GM21825 (cell line): ENCODE measurements around the gene COL4A2.
"Not testable (repeated sequence)": the region's sequence is repeated elsewhere in the genome, so short reads cannot be mapped to it uniquely, and the experiment has no call there.

Experiments
- ATAC-seq: cut with Tn5 transposase; IDR thresholded peaks from one replicate; pipeline ENCODE4 v1.9.1; 2021; ENCODE audit warnings: mild to moderate bottlenecking, moderate library complexity; ENCODE audit not compliant: unreplicated experiment

Gene COL4A2

DNA sequence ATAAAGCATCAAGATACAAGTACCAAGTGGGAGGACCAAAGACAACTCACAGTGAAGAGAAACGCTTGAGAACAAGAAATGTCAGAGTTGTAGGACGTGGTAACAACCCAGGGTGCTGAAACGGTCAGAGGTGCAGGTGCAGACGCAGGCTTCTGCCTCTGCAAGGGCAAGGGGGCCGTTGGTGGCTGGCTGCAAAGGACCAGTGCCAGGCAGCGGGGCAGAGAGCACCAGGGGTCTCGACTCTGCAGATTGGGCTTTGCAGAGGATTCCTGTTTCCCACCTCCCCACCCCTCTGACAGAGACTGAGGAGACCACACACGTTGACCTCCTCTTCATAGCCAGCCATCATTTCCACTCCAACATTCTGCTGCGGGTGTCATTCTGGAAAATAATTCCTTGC, 216.1 kb downstream of the COL4A2 start:
- no peak for ATAC-seq

DNA sequence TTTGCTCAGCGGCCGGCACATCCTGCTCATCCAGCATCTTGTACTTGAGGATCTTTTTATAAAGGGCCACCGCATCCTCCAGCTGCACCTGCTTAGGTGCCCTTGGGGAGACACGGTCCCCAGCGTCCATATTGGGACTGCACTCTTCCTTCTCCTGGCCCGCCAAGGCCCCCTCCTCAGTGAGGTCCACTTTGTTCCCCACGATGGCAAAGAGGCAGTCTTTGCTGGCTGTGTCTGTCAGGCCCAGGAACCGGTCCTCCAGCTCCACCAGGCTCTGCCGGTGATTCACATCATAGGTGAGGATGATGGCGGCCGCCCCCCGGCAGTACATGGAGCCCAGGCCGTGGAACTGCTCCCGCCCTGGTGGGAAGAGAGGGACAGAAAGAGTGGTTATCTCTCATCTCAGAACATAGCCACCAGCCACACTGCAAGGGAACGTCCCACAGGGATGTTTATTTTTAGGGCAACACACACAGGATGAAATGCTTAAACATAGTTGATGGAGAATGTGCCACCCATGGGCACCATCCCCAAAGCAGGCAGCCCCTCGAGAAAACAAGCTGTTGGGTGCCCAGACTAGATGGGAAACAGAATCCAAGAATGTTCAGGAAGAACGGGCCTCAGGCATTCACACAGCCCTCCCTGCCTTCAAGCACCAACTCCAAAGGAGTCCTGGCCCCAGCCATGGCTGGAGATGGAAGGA, 216.9 kb downstream of the COL4A2 start:
- no peak for ATAC-seq

- ATAC-seq = peak; percentile 32
These were observed 217.6 kb downstream of the COL4A2 start for GRCh38 chr13:110524541-110525257.

DNA sequence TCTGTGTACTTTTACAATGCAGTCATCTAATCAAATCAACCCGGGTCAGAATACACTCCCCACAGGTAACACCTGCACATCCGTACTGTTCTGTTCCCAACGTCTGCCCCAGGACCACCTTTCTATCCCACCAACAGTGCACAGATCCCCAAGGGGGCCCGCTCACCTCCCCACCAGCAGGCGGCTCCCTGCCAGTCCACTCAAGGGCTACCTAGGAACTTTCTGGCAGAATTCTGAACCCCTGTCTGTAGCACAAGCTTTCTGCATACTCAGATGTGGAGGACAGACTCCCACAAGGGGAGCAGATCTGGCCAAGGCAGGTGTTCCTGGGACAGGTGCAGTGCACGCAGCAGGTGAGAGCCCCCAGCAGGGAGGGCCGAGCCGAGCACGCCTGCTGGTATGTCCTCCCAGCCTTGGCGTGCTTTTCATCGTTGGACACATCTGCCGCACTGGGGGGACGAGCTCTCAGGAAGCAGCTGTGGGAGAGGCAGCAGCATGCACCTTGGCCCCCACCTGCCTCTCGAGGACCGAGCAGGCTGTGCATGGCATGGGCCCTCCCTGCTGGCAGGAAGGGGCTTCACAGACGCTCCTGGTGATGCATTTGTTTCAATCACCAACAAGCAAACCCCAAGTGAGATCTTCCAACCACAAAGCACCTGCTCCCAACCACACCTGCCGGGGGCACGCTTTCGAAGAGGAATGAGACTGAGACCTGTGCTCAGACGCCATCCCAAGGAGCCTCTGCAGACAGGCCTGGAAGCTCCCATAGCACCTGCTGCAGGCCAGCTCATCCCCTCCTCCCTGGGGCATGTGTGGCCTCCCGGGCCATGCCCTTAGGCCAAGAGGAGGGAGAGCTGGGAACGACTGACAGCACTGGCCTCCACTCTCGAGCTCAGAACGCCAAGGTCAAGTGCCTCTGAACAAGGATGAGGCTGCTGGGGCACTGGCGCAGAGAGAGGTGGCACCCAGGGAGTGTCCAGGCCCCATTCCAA, 218.5 kb downstream of the COL4A2 start:
- ATAC-seq = peak; percentile 79

GRCh38 chr13:110528371-110528770, 221.3 kb downstream of the COL4A2 start:
- ATAC-seq = no peak

GRCh38 chr13:110528911-110529310, 221.8 kb downstream of the COL4A2 start:
- ATAC-seq = no peak

GRCh38 chr13:110529522-110530311, 222.6 kb downstream of the COL4A2 start:
- no peak for ATAC-seq

DNA sequence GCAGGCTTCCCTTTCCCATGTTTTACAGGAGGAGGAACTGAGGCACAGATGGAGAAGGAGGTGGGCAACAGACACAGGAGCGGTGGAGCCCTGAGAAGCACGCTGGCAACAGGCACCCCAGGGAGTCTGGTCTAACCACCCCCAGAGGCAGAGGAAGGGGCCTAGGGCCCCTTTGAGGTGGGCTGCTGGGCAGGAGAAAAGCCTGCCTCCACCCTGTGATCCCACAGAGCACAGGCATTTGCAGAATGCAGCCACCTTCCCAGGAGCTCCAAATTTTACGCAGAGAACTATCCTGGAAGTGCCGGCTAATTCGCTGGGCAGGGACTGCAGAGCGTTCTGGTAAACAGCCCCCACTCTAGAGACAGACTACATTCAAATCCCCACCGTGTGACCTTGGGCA, 224.0 kb downstream of the COL4A2 start:
- ATAC-seq = no peak

DNA sequence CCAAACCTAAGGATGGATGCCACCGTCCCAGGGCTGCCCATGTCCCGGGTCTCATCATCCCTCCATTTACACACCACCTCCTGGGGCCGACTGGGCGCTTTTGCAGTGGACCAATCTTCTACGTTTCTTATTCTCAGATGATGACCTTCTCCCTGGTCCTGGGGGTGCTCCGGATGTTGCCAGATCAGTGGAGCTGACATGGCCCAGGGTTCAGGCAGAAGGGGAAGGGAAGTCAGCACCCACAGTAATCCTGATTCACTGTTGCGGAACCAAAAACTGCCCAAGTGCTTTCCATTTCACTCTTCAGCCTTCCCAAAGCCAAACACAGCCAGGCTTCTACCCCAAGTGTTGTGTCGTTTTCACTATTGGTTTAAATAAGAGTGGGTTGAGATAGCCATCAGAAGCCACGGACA, 224.6 kb downstream of the COL4A2 start:
- ATAC-seq = no peak

- not testable (repeated sequence) for ATAC-seq
These were observed 225.2 kb downstream of the COL4A2 start for GRCh38 chr13:110532258-110532657.

DNA sequence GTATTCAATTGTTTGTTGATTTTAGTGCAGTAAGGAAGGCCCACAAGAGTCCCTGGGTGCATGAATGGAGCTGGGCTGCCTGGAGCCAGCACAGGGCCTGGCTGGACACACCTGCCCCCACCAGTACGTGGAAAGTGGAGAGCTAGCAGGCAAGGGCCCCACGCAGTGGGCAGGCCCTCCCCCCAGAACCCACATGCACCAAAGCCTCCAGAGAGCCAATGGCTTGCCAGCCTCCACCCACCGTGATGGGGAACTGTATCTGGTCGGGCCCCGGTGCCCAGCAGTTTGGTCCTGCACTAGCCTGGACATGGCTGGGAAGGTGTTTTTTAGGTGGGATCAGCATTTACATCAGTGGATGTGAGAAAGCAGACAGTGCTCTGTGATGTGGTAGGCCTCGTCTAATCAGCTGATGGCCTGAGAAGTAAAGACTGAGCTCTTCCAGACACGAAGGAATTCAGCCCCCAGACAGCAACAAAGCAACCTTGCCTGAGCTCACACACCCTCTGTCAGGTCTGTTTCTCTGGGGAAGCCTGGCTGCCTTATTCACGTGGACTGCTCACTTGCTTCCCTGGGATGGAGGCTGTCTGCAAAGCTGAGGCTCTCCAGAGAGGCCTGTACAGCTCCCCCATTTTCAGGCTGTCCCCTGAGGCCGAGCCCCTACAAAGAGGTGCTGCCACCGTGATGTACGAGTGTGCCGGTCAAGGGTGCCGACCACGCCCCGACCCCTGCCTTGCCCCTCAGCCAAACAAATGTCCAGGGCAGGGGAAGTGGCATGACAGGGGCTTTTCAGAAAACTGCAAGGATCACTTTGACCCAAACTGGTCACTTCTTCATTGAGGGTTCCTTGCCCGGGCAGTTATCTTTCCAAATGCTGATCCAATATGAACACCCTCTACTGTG, 226.9 kb downstream of the COL4A2 start:
- ATAC-seq = no peak

DNA sequence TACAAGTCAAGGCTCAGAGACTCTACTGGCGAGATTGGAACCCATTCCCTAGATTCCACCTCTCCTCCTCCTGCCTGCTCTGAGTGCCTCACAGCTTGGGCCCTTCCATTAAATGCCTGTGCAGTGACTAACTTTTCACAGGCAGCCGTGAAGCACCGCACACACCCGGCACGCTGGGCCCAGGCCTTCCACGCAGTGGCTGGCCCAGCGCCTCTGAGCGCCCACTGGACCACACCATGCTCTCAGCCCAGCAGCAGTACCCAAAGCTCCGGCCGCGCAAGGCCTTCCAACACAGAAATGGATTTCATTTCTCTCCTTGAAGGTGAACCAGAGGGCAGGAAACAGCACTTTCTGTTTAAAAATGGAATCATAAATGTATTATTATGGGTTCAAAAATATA, 228.4 kb downstream of the COL4A2 start:
- ATAC-seq = no peak

DNA sequence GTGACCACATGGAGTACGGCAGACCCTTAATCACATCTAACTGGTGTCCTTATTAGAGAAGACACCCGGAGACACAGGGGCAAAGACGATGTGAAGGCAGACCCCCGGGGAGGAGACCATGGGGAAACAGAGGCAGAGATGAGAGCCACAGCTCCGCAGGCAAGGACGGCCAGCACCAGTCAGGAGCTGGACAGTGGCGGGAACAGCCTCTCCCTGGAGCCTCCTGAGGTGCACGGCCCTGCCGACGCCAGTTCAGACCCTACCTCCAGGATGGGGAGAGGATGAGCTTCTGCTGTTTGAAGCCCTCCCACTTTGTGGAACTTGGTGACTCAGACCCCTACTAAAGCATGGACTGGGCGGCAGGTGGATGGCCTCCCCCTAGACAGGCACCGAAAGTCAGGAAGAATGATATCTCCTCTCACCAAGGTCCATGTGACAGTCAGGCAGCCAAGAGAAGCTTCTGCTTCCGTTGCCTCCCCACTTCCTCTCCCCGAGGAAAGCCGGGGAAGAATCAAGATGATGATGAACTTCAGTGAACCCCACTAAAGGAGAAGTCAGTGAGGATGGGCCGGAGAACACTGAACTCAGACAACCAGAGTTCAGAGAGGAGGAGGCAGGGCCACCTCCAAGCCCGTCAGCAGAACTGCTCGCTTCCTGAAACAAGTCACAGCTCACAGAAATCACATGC, 229.1 kb downstream of the COL4A2 start:
- no peak for ATAC-seq

DNA sequence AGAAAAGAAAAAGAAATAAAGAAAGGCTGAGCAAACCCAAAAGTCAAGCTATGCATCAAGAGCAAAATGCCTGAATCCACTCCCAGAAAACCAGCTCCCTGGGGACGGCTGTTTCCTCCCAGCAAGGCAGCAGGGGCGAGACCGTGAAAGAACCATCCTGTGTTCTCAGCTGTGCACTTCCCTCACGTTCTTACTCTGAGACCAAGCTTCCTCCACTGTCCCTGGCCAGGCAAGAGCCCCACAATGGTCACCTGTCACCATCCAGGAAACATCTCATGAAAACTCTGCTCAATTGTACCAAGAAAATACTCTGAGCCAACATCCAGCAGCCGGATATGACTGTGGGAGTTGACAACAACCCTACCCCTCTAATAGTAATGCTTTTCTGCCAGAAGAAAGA, 231.5 kb downstream of the COL4A2 start:
- peak; percentile 55 for ATAC-seq

DNA sequence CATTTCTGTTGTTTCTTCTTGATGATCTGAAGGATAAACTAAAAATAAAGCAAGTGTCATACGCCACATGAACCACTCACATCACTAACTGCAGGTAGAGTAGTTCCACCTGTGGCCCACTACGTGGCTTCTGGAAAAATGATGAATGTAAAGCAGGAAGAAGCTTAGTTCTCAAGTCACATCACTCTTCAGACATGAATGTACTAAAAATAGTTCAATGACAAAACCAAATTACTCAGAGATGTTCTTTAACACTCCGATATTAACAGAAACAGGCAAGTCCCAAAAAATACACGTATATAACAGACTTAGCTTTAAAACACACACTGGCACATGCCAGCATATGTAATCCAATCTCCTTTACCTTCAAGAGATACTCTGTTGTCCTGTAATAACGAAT, 232.8 kb downstream of the COL4A2 start:
- no peak for ATAC-seq

DNA sequence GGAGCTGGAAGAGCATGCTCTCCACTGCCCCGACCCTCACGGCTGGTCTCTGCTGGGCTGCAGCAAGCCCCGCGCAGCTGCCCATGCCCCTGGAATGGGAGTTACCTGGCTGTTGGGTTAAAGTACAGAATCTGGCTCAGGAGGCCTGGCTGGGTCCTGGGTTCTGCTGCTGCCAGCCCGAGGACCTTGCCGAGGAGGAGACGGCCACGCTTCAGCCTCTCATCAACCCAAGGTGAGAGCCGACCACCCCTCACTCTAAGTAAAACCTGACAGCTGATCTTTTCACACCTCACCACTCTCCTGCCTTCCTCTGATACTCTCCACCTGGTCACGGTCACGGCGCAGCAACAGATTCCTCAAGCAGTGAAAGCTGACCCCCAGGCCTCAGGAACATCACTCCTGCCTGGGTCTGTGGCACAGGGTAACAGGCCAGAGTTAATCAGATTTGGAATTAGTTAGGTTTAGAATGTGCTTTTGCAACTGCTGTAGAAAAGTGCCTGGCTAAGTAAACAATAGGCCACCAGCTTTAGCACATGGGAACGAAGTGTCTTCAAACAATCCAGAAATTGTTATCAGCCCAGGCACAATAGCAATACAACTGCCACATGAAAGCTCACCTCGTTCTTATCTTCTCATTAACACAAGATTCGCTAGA, 233.9 kb downstream of the COL4A2 start:
- no peak for ATAC-seq

DNA sequence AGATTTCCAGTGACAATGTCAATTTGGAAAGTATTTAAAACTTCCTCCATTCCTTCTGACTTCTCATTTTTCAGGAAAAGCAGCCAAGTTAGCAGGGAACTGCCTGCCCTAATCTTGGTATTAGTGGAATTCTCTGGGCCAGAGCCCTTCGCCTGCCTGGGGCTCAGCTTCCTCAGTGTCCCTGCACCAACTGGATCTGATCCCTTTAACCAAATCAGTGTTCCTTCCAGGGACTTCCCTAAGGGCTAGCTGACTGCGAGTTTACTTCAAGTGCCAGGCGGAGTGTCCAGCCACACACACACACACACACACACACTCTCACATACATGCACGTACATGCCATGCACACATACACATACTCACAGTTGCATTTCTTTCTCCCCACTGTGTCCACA, 234.4 kb downstream of the COL4A2 start:
- ATAC-seq = no peak

GRCh38 chr13:110542169-110542796, 235.2 kb downstream of the COL4A2 start:
- ATAC-seq = no peak
